Neural cell (in vitro differentiated cells): ENCODE results near the gene LIN7B.

ENCODE experiments used
- EZH2 ChIP-seq: fragments of 200-600, 300-800 bp; shearing (Covaris generic), sonication (generic); IDR thresholded peaks from 2 replicates; pipeline ENCODE4 v1.6.1; 2014; ENCODE audit warnings: antibody characterized with exemption, low read length, borderline replicate concordance, mild to moderate bottlenecking; ENCODE audit not compliant: insufficient read depth, poor library complexity, severe bottlenecking
- MXI1 ChIP-seq: fragments of 450-650 bp; conservative IDR thresholded peaks from 2 replicates; pipeline ENCODE4 v1.6.1; 2014; ENCODE audit warnings: antibody characterized with exemption, mild to moderate bottlenecking; ENCODE audit not compliant: poor library complexity, severe bottlenecking
- RAD21 ChIP-seq: fragments of 450-650 bp; conservative IDR thresholded peaks from 2 replicates; pipeline ENCODE4 v1.6.1; 2014; ENCODE audit warnings: antibody characterized with exemption, mild to moderate bottlenecking, moderate library complexity
- SMC3 ChIP-seq: fragments of 450-650 bp; conservative IDR thresholded peaks from 2 replicates; pipeline ENCODE4 v1.6.1; 2014; ENCODE audit warnings: antibody characterized with exemption, mild to moderate bottlenecking, moderate library complexity; ENCODE audit not compliant: poor library complexity
- TF ChIP-seq, protein P1 (sequence below): fragments of 450-650 bp; IDR thresholded peaks from 2 replicates; pipeline ENCODE4 v1.5.1; 2014; ENCODE audit warnings: antibody characterized with exemption, mild to moderate bottlenecking, moderate library complexity; ENCODE audit not compliant: poor library complexity, severe bottlenecking
- TF ChIP-seq, protein P2 (sequence below): IDR thresholded peaks from 2 replicates; pipeline ENCODE4 v1.6.1; 2012; ENCODE audit warnings: borderline replicate concordance

DNA sequence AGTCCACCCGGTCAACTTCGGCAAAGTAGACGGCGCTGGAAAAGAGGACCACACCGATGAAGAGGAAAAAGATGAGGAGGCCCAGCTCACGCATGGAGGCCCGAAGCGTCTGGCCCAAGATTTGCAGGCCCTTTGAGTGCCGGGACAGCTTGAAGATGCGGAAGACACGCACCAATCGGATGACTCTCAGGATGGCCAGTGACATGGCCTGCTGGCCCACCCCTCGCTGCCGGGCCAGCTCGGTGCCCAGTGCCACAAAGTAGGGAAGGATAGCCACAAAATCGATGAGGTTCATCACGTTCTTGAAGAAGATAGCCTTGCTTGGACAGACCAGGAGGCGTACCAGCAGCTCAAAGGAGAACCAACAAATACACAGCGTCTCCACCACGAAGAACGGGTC, 43.8 kb upstream of the LIN7B start:
- TF ChIP-seq, protein P1, sequence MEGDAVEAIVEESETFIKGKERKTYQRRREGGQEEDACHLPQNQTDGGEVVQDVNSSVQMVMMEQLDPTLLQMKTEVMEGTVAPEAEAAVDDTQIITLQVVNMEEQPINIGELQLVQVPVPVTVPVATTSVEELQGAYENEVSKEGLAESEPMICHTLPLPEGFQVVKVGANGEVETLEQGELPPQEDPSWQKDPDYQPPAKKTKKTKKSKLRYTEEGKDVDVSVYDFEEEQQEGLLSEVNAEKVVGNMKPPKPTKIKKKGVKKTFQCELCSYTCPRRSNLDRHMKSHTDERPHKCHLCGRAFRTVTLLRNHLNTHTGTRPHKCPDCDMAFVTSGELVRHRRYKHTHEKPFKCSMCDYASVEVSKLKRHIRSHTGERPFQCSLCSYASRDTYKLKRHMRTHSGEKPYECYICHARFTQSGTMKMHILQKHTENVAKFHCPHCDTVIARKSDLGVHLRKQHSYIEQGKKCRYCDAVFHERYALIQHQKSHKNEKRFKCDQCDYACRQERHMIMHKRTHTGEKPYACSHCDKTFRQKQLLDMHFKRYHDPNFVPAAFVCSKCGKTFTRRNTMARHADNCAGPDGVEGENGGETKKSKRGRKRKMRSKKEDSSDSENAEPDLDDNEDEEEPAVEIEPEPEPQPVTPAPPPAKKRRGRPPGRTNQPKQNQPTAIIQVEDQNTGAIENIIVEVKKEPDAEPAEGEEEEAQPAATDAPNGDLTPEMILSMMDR: no peak
- no peak for TF ChIP-seq RAD21
- no peak for TF ChIP-seq SMC3
- no peak for TF ChIP-seq MXI1
- no peak for TF ChIP-seq EZH2
- TF ChIP-seq, protein P2, sequence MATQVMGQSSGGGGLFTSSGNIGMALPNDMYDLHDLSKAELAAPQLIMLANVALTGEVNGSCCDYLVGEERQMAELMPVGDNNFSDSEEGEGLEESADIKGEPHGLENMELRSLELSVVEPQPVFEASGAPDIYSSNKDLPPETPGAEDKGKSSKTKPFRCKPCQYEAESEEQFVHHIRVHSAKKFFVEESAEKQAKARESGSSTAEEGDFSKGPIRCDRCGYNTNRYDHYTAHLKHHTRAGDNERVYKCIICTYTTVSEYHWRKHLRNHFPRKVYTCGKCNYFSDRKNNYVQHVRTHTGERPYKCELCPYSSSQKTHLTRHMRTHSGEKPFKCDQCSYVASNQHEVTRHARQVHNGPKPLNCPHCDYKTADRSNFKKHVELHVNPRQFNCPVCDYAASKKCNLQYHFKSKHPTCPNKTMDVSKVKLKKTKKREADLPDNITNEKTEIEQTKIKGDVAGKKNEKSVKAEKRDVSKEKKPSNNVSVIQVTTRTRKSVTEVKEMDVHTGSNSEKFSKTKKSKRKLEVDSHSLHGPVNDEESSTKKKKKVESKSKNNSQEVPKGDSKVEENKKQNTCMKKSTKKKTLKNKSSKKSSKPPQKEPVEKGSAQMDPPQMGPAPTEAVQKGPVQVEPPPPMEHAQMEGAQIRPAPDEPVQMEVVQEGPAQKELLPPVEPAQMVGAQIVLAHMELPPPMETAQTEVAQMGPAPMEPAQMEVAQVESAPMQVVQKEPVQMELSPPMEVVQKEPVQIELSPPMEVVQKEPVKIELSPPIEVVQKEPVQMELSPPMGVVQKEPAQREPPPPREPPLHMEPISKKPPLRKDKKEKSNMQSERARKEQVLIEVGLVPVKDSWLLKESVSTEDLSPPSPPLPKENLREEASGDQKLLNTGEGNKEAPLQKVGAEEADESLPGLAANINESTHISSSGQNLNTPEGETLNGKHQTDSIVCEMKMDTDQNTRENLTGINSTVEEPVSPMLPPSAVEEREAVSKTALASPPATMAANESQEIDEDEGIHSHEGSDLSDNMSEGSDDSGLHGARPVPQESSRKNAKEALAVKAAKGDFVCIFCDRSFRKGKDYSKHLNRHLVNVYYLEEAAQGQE: no peak
